Mesenteric fat pad (tissue), 1 donor: Measurements from ENCODE around the gene FAHD2B. TPM values are rescaled to one million over a fixed set of nuclear protein-coding genes. Genes with fewer than 3 reads are reported as not detected.
"Not testable (repeated sequence)": the region's sequence is repeated elsewhere in the genome, so short reads cannot be mapped to it uniquely, and the experiment has no call there.

Source experiments
- DNase-seq: peaks from one replicate; pipeline ENCODE4 v3.0.0-alpha.2; 2020; ENCODE audit warnings: low spot score
- long read RNA-seq: library from polyadenylated mRNA; unstranded; transcript quantifications from one replicate; pipeline ENCODE4 v2.0.0, GENCODE V29; 2020
- total RNA-seq: library from RNA; stranded (reverse); fragmentation: NEBNext Ultra II Directional; extraction: Animal tissue kit (Norgen Biotek cat#: 25700); gene quantifications from one replicate; pipeline ENCODE4 v1.2.1, GENCODE V29; 2021
- donor health status: DM: yes; HTN: yes; CAD: no.

FAHD2B gene
- total RNA-seq, result 6.9 TPM
- long read RNA-seq, transcript FAHD2B-202 (9 exons, 1,388 nt), result major isoform, 13 of 19 reads
- long read RNA-seq, partial matches to known transcripts, result 1 of 19 reads
- long read RNA-seq, other reads (novel, unspliced or antisense), result 1 of 19 reads

GRCh38 chr2:97094772-97095611 is at the start of gene FAHD2B:
Gene FAHD2B, minus strand, starts transcription at chr2:97094882. Its CDS starts 3,176 bp downstream, at chr2:97091706.
- DNase-seq, result not testable (repeated sequence)

DNA sequence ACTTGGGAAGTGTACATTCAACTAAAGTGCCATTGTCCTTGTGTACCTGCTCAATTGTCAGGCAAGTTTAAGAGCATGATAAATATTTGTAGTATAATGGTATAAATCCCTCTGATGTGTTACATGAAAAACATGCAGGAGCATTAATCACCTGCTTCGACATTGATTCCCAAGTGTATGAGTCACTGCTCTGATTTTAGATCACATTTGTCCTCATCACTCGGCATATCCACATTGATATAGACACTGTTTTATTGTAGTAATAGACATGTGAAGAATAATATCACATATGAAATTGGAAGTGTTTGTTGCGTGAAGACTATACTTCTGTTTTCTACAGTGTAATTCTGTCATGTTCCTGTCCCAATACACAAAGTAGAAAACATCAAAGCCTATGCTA is 49.3 kb upstream of the FAHD2B start:
- not testable (repeated sequence) for DNase-seq

GRCh38 chr2:97129090-97129489 is 34.4 kb upstream of the FAHD2B start:
- not testable (repeated sequence) for DNase-seq

DNA sequence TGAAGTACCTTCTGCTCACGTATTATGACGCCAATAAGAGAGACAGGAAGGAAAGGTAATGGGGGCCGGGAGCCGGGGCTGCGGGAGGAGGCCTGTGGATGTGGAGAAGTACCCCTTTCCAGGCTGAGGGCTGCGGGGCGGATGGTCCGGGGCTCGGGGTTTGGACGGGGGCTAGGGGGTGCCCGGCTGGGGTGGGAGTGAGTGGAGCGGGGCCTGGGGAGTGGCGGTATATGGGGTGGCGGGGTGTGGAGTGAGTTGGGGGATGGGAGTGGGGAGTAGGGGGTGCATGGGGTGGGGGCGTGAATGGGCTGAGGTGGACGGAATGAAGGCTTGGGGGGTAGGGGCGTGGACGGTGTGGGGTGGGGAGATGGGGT is 19.2 kb upstream of the FAHD2B start:
- not testable (repeated sequence) for DNase-seq

- peak; percentile 92 for DNase-seq
Observed at GRCh38 chr2:97113050-97113881, 18.6 kb upstream of the FAHD2B start, which contains the start of gene ANKRD36. Gene ANKRD36, plus strand, starts transcription at chr2:97113153. Its CDS starts 587 bp downstream, at chr2:97113740.

DNA sequence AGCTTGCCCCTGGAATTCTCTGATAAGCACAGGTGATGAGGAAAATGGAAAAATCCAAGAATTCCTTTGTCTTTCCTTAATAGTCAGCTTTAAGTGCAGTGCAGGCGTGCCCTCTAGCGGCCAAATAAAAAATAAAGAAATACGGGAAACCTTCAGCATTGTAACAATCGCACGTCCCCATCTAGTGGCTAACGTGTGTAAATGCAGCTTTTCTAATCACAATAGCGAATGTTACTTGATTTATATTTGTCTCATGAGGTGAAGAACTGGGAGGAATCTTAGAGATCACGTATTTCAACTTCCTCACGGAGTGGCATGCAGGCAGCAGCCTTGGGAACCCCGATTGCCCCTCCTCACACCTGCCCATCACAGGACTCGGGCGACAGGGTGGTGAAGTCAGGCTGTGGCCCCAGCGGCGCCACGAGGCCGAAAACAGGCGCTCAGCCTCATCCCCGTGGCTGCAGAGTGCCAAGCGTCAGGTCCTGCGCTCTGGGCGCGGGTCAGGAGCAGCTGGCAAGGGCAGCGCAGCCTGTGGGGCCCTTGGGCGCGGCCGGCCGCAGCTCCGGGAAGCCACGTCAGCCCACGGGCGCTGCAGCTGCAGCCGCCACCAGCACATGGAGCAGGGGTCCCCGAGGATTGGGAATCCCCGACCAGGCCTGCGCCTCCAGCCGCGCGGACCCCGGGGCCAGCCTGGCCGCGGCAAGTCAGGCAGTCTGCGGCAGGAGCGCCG is 17.8 kb upstream of the FAHD2B start:
- DNase-seq, result not testable (repeated sequence)

- not testable (repeated sequence) for DNase-seq
Observed at GRCh38 chr2:97111246-97111645, 16.6 kb upstream of the FAHD2B start.

DNA sequence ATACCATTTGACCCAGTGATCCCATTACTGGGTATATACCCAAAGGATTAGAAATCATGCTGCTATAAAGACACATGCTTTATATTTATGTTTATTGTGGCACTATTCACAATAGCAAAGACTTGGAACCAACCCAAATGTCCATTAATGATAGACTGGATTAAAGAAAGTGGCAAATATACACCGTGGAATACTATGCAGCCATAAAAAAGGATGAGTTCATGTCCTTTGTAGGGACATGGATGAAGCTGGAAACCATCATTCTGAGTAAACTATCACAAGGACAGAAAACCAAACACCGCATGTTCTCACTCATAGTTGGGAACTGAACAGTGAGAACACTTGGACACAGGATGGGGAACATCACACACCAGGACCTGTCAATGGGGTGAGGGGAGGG is 12.2 kb upstream of the FAHD2B start:
- not testable (repeated sequence) for DNase-seq

- not testable (repeated sequence) for DNase-seq
Observed at GRCh38 chr2:97098786-97099372, 4.2 kb upstream of the FAHD2B start.

GRCh38 chr2:97095661-97096060 is 979 bp upstream of the FAHD2B start:
- no peak for DNase-seq

DNA sequence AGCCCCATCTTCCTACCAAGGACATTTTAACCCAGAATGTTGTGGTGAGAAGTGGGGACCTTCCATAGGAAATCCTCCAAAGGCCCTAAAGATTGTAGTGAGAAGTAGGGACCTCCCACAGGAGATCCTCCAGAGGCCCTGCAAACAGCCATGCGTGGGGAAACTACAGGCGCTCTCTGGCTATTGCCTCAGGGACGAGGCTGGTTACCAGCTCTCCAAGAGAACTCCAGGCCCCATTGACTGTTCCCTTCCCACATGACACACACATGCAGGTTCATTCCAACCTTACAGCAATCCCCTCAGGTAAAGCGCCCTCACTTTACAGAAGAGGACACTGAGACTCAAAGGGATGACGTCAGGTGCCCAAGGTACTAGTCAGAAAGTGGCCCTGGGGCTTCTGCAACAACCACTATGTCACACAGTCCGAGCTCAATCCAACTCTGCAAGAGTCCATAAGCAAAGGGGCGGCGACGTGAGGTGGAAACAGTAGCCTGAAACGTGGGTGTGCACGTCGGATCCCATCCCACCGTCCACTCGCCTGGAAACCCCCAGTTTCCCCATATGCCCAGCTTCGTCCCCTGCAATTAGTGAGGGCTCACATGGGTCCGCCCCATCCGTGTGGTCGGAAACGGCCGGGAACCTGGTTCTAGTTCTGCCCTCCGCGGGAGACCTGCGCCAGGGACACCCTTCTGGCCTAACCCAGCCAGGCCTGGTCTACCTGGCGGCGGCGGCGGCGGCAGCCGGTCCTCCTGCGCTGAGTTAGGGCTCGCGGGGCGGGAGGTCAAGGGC is 505 bp downstream of the FAHD2B start:
- DNase-seq, result not testable (repeated sequence)

DNA sequence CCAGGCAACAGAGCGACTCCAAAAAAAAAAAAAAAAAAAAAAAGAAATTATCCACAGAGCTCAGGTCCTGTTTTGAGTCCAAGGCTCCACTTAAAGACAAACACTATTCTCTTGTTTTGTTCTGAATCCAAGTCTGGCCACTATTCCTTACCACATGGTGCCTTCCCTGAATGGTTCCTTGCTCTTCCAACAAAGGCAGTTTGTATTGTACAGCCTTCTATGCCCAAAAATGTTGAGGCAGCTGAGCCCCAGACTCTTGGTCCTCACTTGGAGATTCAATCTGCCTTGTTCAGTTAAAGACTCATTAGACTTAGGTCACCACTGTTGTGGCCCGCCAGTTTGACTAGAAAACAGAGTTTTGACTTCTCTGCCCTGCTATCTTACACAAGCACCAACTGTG is 1.7 kb downstream of the FAHD2B start:
- DNase-seq, result not testable (repeated sequence)

DNA sequence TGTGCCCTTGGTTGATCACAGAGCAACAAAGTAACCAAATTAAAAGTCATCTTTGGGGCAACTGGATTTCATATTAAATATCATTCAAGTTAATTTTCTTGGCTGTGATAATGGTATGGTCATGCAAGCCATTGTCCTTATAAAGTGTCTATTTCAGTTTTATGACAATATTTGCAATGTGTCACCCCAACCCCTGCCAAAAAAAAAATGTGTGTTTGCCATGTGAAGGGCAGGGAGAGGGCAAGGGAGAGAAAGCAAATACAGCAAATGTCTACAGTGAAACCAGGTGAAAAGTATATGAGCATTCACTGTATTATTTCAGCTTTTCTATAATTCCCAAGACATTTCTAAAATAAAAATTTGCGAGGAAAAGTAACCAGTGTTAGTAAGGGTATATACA is 6.0 kb downstream of the FAHD2B start:
- DNase-seq, result not testable (repeated sequence)

GRCh38 chr2:97085093-97085492 is 9.6 kb downstream of the FAHD2B start:
- DNase-seq, result not testable (repeated sequence)

GRCh38 chr2:97083516-97083915 is 11.2 kb downstream of the FAHD2B start:
- DNase-seq, result not testable (repeated sequence)

GRCh38 chr2:97082206-97082605 is 12.5 kb downstream of the FAHD2B start:
- not testable (repeated sequence) for DNase-seq

- not testable (repeated sequence) for DNase-seq
Observed at GRCh38 chr2:97080855-97081254, 13.8 kb downstream of the FAHD2B start.

- DNase-seq, result not testable (repeated sequence)
Observed at GRCh38 chr2:97077213-97077612, 17.5 kb downstream of the FAHD2B start.

DNA sequence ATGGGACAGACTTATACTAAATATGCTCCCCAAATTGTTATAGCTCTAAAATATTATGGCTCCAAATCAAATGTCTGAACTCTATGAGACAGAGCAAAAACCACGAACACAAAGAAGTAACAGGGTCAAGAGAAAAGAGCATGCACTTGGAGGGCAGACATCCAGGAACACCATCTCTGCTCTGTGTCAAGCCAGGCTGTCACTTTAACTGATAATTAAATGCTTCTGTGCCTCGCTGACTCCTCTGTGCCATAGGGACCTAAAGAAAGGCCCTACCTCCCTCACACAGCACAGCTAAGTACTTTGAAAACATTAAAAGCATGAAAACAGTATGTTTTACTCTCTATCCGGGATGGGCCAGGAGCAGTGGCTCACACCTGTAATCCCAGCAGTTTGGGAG is 23.8 kb downstream of the FAHD2B start:
- DNase-seq, result not testable (repeated sequence)

DNA sequence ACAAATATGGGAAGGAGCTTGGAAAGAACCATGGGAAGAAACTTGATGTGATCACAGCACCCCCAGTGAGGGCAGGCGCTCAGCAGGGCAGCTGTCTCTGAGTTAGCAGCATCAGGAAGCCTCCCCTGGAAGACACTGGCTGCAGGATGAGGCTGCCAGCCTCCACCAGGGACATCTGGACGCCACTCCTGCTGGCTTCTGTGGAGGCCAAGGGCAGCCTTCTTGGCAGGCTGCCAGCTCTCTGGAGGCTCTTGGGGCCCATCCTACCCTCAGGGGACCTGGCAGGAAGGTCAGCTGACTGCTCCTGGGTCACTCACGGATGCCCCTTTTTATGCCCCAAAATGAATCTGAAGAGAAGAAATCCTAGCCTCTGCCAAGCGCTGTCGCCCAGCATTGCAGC is 26.0 kb downstream of the FAHD2B start:
- not testable (repeated sequence) for DNase-seq
